ENCODE data around the gene ANKLE2.

GRCh38 chr12:132806857-132807256 lies 45.2 kb upstream of the ANKLE2 start:
- TF ChIP-seq CTCF (IDR thresholded peaks at IDR 0.05 in 2 of 3, conservative IDR thresholded peaks at IDR 0.05 in 1 of 3; ENCODE audit: control insufficient read depth in 2 of 3, extremely low read depth in 1 of 3, insufficient read depth in 1 of 3, low read depth in 3 of 3, low read length in 3 of 3) (no peak), PRDM15 (CRISPR knock-in tag; IDR thresholded peaks at IDR 0.05) (no peak)
